Gastrocnemius medialis (tissue), 4 donors: Measurements from ENCODE around the gene KRT85.
A peak's percentile ranks its signal among the peaks of the same experiment; 100 is the strongest.

Experiments used
- CTCF ChIP-seq, 5 experiments: fragments of 450-650 bp in 3 of 5; fragments of 200-600 bp in 2 of 5; sonication (generic) in 2 of 5; IDR thresholded peaks in 4 of 5; conservative IDR thresholded peaks in 1 of 5; 1 replicate in 4 of 5; 2 replicates in 1 of 5; pipeline ENCODE4 v1.5.1; 2016 to 2019; ENCODE audit warnings: antibody characterized with exemption in 5 of 5, mild to moderate bottlenecking in 3 of 5, moderate library complexity in 3 of 5
- POLR2A ChIP-seq, 2 donors: fragments of 450-650 bp; IDR thresholded peaks; one replicate each; pipeline ENCODE4 v1.6.1; 2017; ENCODE audit warnings: antibody characterized with exemption in 2 of 2, mild to moderate bottlenecking in 2 of 2, moderate library complexity in 2 of 2

- TF ChIP-seq POLR2A (IDR thresholded peaks at IDR 0.05) (no peak), CTCF (IDR thresholded peaks at IDR 0.05 in 4 of 5, conservative IDR thresholded peaks at IDR 0.05 in 1 of 5) (peak in 1 of 5 experiments; percentile 2)
Observed at GRCh38 chr12:52327830-52328500, 39.3 kb downstream of the KRT85 start.
